ENCODE measurements around the gene PNMA6F. TPM values are rescaled to one million over a fixed set of nuclear protein-coding genes. Genes with fewer than 3 reads are reported as not detected.
"Not testable (repeated sequence)": the region's sequence is repeated elsewhere in the genome, so short reads cannot be mapped to it uniquely, and the experiment has no call there.

Gene PNMA6F
- total and polyA plus RNA-seq, 4 donors = 1.4 to 8.9 (median 5.5) TPM

GRCh38 chrX:153285678-153286077 lies 35.9 kb downstream of the PNMA6F start:
- H3K9me3 ChIP-seq (ENCODE audit: control insufficient read depth, insufficient read depth, low read length); H3K27me3 ChIP-seq (ENCODE audit: control insufficient read depth, insufficient read depth, low read length); H3K27ac ChIP-seq (ENCODE audit: low read depth, low read length); H3K36me3 ChIP-seq (ENCODE audit: control insufficient read depth, insufficient read depth, low read length); H3K4me3 ChIP-seq (ENCODE audit: low read depth, low read length); H3K4me1 ChIP-seq (ENCODE audit: control insufficient read depth, insufficient read depth, low read length); DNase-seq (ENCODE audit: low read depth in 4 of 6, low spot score in 6 of 6): not testable (repeated sequence)
- no CpG with 5 or more reads among the region's 8 CpGs for WGBS (ENCODE audit: insufficient coverage)

GRCh38 chrX:153283982-153284381 lies 37.6 kb downstream of the PNMA6F start:
- not testable (repeated sequence) for H3K4me1 ChIP-seq (ENCODE audit: control insufficient read depth, insufficient read depth, low read length); DNase-seq (ENCODE audit: low read depth in 4 of 6, low spot score in 6 of 6); H3K36me3 ChIP-seq (ENCODE audit: control insufficient read depth, insufficient read depth, low read length); H3K9me3 ChIP-seq (ENCODE audit: control insufficient read depth, insufficient read depth, low read length); H3K27me3 ChIP-seq (ENCODE audit: control insufficient read depth, insufficient read depth, low read length); H3K4me3 ChIP-seq (ENCODE audit: low read depth, low read length); H3K27ac ChIP-seq (ENCODE audit: low read depth, low read length)
- no CpG with 5 or more reads among the region's 8 CpGs for WGBS (ENCODE audit: insufficient coverage)

- H3K27me3 ChIP-seq (ENCODE audit: control insufficient read depth, insufficient read depth, low read length); H3K4me1 ChIP-seq (ENCODE audit: control insufficient read depth, insufficient read depth, low read length); H3K4me3 ChIP-seq (ENCODE audit: low read depth, low read length); H3K27ac ChIP-seq (ENCODE audit: low read depth, low read length); DNase-seq (ENCODE audit: low read depth in 4 of 6, low spot score in 6 of 6); H3K36me3 ChIP-seq (ENCODE audit: control insufficient read depth, insufficient read depth, low read length); H3K9me3 ChIP-seq (ENCODE audit: control insufficient read depth, insufficient read depth, low read length): not testable (repeated sequence)
- no CpG with 5 or more reads among the region's 3 CpGs for WGBS (ENCODE audit: insufficient coverage)
Observed at GRCh38 chrX:153281784-153282183, 39.8 kb downstream of the PNMA6F start.

GRCh38 chrX:153279304-153279703 lies 42.3 kb downstream of the PNMA6F start:
- not testable (repeated sequence) for H3K4me3 ChIP-seq (ENCODE audit: low read depth, low read length); H3K36me3 ChIP-seq (ENCODE audit: control insufficient read depth, insufficient read depth, low read length); H3K27ac ChIP-seq (ENCODE audit: low read depth, low read length); DNase-seq (ENCODE audit: low read depth in 4 of 6, low spot score in 6 of 6); H3K27me3 ChIP-seq (ENCODE audit: control insufficient read depth, insufficient read depth, low read length); H3K4me1 ChIP-seq (ENCODE audit: control insufficient read depth, insufficient read depth, low read length); H3K9me3 ChIP-seq (ENCODE audit: control insufficient read depth, insufficient read depth, low read length)
- WGBS (ENCODE audit: insufficient coverage) = no CpG with 5 or more reads among the region's 8 CpGs

- not testable (repeated sequence) for H3K27me3 ChIP-seq (ENCODE audit: control insufficient read depth, insufficient read depth, low read length); H3K4me1 ChIP-seq (ENCODE audit: control insufficient read depth, insufficient read depth, low read length); H3K9me3 ChIP-seq (ENCODE audit: control insufficient read depth, insufficient read depth, low read length); H3K36me3 ChIP-seq (ENCODE audit: control insufficient read depth, insufficient read depth, low read length); DNase-seq (ENCODE audit: low read depth in 4 of 6, low spot score in 6 of 6); H3K27ac ChIP-seq (ENCODE audit: low read depth, low read length); H3K4me3 ChIP-seq (ENCODE audit: low read depth, low read length)
- WGBS (ENCODE audit: insufficient coverage) = no CpG with 5 or more reads among the region's 14 CpGs
Observed at GRCh38 chrX:153276049-153276448, 45.5 kb downstream of the PNMA6F start.

GRCh38 chrX:153275418-153275817 lies 46.1 kb downstream of the PNMA6F start:
- not testable (repeated sequence) for H3K36me3 ChIP-seq (ENCODE audit: control insufficient read depth, insufficient read depth, low read length); H3K4me1 ChIP-seq (ENCODE audit: control insufficient read depth, insufficient read depth, low read length); H3K27ac ChIP-seq (ENCODE audit: low read depth, low read length); H3K4me3 ChIP-seq (ENCODE audit: low read depth, low read length); DNase-seq (ENCODE audit: low read depth in 4 of 6, low spot score in 6 of 6); H3K27me3 ChIP-seq (ENCODE audit: control insufficient read depth, insufficient read depth, low read length); H3K9me3 ChIP-seq (ENCODE audit: control insufficient read depth, insufficient read depth, low read length)
- no CpG with 5 or more reads among the region's 16 CpGs for WGBS (ENCODE audit: insufficient coverage)

- WGBS (ENCODE audit: insufficient coverage) = 94% methylated on average over 9 of the region's 21 CpGs
- DNase-seq (ENCODE audit: low read depth in 4 of 6, low spot score in 6 of 6); H3K27ac ChIP-seq (ENCODE audit: low read depth, low read length): not testable (repeated sequence)
Observed at GRCh38 chrX:153272584-153272983, 49.0 kb downstream of the PNMA6F start.

GRCh38 chrX:153272070-153272469 lies 49.5 kb downstream of the PNMA6F start:
- not testable (repeated sequence) for H3K9me3 ChIP-seq (ENCODE audit: control insufficient read depth, insufficient read depth, low read length); H3K36me3 ChIP-seq (ENCODE audit: control insufficient read depth, insufficient read depth, low read length); H3K27ac ChIP-seq (ENCODE audit: low read depth, low read length); H3K27me3 ChIP-seq (ENCODE audit: control insufficient read depth, insufficient read depth, low read length); DNase-seq (ENCODE audit: low read depth in 4 of 6, low spot score in 6 of 6); H3K4me1 ChIP-seq (ENCODE audit: control insufficient read depth, insufficient read depth, low read length); H3K4me3 ChIP-seq (ENCODE audit: low read depth, low read length)
- WGBS (ENCODE audit: insufficient coverage) = no CpG with 5 or more reads among the region's 19 CpGs

More at GRCh38 chrX:153272584-153272983, 49.0 kb downstream of the PNMA6F start:
- not testable (repeated sequence) for H3K9me3 ChIP-seq (ENCODE audit: control insufficient read depth, insufficient read depth, low read length); H3K27me3 ChIP-seq (ENCODE audit: control insufficient read depth, insufficient read depth, low read length); H3K4me3 ChIP-seq (ENCODE audit: low read depth, low read length); H3K36me3 ChIP-seq (ENCODE audit: control insufficient read depth, insufficient read depth, low read length); H3K4me1 ChIP-seq (ENCODE audit: control insufficient read depth, insufficient read depth, low read length)

Small RNAs within 50 kb of the gene (small RNA-seq; reads per million reads assigned to genes)
- not detected for gene AC152007.1 (ENCODE audit: low replicate concordance)

Other genes with a start within 250 kb of the PNMA6F start
- gene PNMA6A, start 249.3 kb downstream of the PNMA6F start, total RNA-seq = 10 to 100 TPM; 16.3 to 21.0 TPM
- gene PNMA6A, start 249.3 kb downstream of the PNMA6F start, polyA plus RNA-seq (ENCODE audit: insufficient read length in 2 of 2) = 10 to 100 TPM; 41.3 to 47.1 TPM
- not detected for gene MAGEA1, start 142.5 kb downstream of the PNMA6F start, total RNA-seq
- gene MAGEA1, start 142.5 kb downstream of the PNMA6F start, polyA plus RNA-seq (ENCODE audit: insufficient read length in 2 of 2) = not detected
- gene ZNF275, start 12.4 kb upstream of the PNMA6F start, total RNA-seq = 10 to 100 TPM; 13.7 to 14.1 TPM
- 10 to 100 TPM; 22.8 to 26.2 TPM for gene ZNF275, start 12.4 kb upstream of the PNMA6F start, polyA plus RNA-seq (ENCODE audit: insufficient read length in 2 of 2)
- gene PNMA6E, start 79.6 kb upstream of the PNMA6F start, total RNA-seq = not detected
- not detected for gene PNMA6E, start 79.6 kb upstream of the PNMA6F start, polyA plus RNA-seq (ENCODE audit: insufficient read length in 2 of 2)
- 1 to 10 TPM; 1.6 to 1.8 TPM for gene ZFP92, start 89.7 kb upstream of the PNMA6F start, total RNA-seq
- gene ZFP92, start 89.7 kb upstream of the PNMA6F start, polyA plus RNA-seq (ENCODE audit: insufficient read length in 2 of 2) = 1 to 10 TPM; 2.6 to 2.7 TPM
- gene TREX2, start 124.3 kb upstream of the PNMA6F start, total RNA-seq = under 1 TPM in 1 of 2 donors, not detected in 1; 0.77 TPM
- under 1 TPM; 0.41 to 0.50 TPM for gene TREX2, start 124.3 kb upstream of the PNMA6F start, polyA plus RNA-seq (ENCODE audit: insufficient read length in 2 of 2)
- 10 to 100 TPM; 11.6 to 36.2 TPM for gene HAUS7, start 148.8 kb upstream of the PNMA6F start, total RNA-seq
- 10 to 100 TPM; 20.3 to 33.4 TPM for gene HAUS7, start 148.8 kb upstream of the PNMA6F start, polyA plus RNA-seq (ENCODE audit: insufficient read length in 2 of 2)
- gene BGN, start 173.2 kb upstream of the PNMA6F start, total RNA-seq = 10 to 100 TPM; 40.2 to 68.0 TPM
- gene BGN, start 173.2 kb upstream of the PNMA6F start, polyA plus RNA-seq (ENCODE audit: insufficient read length in 2 of 2) = 100 to 1,000 TPM in 1 of 2 donors, 10 to 100 TPM in 1; 98.9 to 136 TPM
- 10 to 100 TPM; 11.8 to 14.8 TPM for gene ATP2B3, start 195.9 kb upstream of the PNMA6F start, total RNA-seq
- gene ATP2B3, start 195.9 kb upstream of the PNMA6F start, polyA plus RNA-seq (ENCODE audit: insufficient read length in 2 of 2) = 10 to 100 TPM; 18.4 to 20.1 TPM